Measurements from ENCODE around the gene CAMKK2.
"Not testable (repeated sequence)": the region's sequence is repeated elsewhere in the genome, so short reads cannot be mapped to it uniquely, and the experiment has no call there.

CAMKK2 gene

DNA sequence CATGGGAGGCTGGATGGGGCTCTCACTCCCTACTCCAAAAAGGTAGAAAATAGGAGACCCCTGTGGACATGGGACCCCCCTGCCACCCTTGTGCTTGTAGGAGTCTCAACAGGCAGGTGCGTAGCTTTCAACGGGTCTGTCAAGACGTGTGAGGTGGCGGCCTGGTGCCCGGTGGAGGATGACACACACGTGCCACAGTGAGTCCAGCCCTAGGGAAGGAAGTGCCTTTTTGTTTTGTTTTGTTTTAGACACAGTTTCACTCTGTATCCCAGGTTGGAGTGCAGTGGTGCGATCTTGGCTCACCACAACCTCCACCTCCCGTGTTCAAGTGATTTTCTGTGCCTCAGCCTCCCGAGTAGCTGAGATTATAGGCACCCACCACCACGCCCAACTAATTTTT is 73.7 kb downstream of the CAMKK2 start:
- DNase-seq: no peak

DNA sequence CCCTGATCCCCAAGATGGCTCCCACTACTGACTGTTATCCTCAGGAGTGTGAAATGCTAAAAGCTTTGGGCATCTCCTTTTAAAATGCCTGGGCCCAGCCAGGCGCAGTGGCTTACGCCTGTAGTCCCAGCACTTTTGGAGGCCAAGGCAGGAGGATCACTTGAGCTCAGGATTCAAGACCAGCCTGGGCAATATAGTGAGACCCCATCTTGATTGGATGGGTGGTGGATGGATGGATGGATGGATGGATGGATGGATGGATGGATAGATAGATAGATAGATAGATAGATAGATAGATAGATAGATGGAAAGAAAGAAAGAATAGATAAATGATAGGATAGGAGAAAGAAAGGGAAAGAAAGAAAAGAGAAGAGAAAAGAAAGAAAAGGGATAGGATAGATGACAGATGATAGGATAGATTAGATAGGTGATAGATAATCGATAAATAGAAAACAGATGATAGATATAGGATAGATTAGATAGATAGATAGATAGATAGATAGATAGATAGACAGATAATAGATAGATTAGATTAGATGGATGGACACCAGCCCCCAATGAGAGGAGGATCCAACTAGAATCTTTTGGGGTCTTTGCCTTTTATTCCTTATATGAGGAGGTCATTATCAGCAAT is 77.0 kb downstream of the CAMKK2 start:
- no peak for DNase-seq

DNA sequence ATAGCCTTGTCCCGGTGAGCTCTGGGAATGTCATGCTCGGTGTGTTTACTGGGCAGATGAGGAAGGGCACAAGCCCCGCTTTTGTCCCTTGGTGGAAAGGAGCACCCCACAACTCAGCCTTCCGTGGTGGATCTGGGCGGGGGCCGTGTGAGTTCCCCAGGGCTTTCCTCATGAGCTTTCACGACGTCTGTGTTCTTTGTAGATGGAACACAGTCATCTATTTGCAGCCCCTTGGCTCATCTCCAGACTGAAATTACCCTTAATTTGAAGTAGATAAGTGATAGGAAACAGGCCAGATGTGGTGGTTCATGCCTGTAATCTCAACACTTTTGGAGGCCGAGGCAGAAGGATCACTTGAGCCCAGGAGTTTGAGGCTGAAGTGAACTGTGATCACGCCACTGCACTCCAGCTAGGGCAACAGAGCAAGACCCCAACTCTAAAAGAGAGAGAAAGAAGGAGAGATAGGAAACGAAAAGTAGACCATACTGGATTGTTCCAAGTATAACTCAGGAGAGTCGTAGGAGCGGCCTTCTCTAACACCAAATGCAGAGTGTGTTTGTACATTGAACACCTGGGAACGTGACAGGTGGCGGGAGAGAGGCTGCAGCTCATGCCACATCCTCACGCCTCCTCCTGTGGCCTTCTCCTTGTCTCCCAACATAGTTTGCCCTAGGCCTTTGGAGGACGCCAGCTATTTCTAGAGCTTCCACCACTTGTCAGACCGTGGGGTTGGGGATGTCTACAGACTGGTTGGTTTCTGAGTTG is 77.7 kb downstream of the CAMKK2 start:
- no peak for DNase-seq

DNA sequence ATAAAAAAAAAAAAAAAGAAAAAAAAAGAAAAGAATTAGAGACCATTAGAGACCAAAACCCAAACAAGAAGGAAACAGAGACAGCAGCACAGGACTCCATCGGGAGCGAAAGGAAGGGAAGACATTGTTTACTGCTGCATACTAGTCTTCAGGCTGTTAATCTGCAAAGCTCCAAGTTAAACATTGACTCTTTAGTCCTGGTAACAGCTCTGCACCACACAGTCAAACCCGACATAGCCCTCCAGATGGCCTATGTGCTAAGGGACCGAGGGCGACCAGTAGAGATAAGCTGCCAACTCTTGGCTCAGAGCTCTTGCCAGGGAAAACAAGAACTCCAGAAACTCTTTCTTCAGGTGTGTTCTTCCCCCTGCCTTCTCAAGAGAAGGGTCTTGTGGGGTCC is 78.7 kb downstream of the CAMKK2 start:
- DNase-seq: no peak

DNA sequence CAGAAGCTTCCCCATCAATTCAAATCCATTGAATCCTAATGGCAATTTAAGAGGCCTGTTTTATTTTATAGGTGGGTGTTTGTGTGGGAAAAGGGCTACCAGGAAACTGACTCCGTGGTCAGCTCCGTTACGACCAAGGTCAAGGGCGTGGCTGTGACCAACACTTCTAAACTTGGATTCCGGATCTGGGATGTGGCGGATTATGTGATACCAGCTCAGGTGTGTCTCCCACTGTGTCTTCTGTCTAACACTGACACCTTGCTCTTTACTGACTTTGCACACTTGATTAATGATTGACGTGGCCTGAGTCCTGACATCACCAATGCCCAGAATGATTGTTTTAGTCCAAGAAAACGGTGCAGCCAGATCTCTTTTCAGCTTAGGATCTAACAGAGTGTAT is 79.4 kb downstream of the CAMKK2 start:
- DNase-seq: no peak

DNA sequence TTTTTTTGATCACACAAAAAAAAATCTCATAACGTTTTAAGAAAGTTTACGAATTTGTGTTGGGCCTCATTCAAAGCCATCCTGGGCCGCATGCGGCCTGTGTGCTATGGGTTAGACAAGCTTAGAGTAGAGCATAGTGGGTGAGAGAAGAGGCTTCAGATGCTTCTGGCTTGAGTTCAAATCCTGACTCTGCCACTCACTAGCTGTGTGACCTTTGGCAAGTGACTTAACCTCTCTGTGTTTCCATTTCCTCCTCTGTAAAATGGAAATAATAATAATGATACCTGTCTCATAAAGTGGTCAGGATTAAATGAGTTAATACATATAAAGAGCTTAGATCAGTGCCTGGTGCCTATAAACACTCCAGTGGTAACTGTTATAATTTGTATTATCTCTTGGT is 80.4 kb downstream of the CAMKK2 start:
- no peak for DNase-seq

DNA sequence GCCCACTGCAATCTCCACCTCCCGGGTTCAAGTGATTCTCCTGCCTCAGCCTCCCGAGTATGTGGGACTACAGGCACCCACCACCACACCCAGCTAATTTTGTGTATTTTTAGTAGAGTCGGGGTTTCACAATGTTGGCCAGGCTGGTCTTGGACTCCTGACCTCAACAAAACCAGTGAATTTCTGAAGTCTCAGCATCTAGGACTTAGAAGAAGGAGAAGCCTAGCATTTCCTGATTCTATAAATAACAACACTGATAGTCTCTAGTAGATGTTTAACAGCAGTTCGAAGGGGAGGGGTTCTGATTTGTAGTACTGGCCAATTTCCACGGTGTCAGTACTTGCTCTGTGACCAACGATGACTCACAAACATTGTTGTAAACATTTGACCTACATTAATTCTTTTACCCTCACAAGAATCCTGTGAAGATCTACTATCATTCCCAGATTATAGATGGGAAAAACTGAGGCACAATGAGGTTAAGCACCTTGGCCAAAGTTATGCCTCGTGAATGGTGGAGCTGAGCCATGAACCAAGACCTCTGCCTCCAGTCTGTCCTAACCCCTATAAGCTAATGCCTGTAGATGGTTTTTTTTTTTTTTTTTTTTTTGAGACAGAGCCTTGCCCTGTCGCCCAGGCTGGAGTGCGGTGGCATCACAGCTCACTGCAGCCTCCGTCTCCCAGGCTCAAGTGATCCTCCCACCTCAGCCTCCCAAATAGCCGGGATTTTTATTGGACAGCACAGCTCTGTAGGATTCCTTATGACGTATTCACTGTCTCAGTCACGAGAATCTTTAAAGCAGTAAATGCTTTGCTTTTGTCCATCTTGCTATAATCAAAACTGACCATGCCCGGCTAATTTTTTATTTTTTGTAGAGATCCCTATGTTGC is 81.4 kb downstream of the CAMKK2 start:
- peak; percentile 90 to 96 for DNase-seq

DNA sequence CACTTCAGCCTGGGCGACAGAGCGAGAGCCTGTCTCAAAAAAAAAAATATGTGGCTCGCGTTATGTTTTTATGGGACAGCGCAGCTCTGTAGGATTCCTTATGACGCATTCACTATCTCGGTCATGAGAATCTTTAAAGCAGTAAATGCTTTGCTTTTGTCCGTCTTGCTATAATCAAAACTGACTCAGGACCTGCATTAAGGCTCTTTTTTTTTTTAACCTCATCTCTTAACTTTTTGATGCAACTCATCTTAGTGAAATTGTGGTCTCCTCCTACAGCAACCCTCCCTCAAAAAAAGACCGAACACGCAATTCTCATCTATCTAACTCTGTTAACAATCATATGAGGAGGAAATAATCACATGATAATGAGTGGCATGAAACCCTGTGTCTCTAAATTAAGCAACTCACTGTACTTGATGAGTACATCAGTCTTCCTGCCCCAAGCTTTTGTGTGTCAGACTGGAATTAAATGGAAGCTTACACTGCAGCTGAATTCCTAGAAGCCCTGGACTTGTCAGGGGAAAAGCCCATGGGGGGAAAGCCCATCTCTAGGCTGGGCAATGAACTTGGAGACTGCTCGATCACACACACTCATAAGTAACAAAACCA is 82.2 kb downstream of the CAMKK2 start:
- peak; percentile 93 to 99 for DNase-seq

DNA sequence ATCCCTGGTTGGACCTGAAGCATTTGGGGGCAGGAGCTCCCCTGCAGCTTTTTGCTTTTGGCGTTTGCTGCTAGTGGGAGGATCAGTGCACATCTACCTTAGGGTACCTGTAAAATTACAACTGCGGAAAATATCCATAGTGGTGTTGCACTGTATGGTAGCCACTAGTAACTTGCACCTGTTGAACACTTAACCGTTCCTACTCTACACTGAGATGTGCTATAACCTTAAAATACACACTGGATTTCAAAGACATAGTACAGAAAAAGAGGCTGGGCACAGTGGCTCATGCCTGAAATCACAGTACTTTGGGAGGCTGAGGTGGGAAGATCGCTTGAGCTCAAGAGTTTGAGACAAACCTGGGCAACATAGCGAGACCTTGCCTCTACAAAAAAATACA is 83.6 kb downstream of the CAMKK2 start:
- DNase-seq: no peak

DNA sequence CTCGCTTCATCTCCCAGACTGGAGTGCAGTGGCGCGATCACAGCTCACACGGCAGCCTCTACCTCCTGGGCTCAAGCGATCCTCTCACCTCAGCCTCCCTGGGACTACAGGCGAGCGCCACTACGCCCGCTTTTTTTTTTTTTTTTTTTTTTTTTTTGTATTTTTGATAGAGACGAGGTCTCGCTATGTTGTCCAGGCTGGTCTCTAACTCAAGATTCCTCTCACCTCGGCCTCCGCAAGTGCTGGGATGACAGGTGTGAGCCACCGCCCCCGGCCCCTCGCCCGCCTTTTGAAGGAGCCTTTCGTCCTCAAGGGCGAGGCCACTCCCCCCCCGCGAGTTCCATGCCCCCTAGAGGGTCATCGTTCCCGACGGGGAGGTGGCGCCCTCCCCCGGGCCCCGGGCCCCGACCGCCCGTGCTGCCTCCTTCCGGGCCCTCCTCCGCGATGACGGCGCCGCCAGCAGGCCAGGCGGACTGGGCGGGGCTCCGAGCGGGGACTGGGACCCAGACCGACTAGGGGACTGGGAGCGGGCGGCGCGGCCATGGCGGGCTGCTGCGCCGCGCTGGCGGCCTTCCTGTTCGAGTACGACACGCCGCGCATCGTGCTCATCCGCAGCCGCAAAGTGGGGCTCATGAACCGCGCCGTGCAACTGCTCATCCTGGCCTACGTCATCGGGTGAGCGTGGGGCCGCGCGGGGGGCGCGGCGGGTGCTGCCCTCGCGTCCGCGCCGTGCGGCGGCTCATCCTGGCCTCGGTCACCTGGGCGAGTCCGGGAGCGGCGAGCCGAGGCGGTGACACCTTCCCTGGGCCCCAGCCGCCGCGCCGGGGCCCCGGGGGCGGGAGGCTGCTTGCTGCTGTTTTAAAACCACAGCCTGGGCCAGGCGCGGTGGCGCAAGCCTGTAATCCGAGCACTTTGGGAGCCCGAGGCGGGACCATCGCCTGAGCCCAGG is 86.6 kb downstream of the CAMKK2 start, which contains the start of gene P2RX4:
P2RX4 (plus strand) TSS at position 506 of the 949 bp plus-strand sequence; CDS start at position 542, 36 bp downstream.
- peak; percentile 89 to 90 for DNase-seq

DNA sequence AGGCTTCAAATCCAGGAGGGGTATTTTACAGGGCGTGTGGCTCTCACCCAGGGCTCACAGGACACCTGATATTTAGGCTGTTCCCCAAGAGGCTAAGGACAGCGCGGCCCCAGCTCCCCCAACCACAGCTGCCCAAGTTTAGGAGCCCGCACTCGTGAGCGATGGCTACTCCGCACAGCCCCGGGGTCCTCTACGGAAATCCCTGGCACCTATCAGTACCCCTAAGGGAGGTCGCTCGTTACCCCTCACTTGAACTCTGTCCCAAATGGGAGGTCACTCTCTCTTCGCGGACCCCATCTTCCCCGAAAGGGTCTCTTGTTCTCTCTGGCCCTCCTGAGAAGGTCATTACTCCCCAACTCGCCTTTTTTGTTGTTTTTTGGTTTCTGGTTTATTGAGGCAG is 87.3 kb downstream of the CAMKK2 start:
- DNase-seq: no peak

DNA sequence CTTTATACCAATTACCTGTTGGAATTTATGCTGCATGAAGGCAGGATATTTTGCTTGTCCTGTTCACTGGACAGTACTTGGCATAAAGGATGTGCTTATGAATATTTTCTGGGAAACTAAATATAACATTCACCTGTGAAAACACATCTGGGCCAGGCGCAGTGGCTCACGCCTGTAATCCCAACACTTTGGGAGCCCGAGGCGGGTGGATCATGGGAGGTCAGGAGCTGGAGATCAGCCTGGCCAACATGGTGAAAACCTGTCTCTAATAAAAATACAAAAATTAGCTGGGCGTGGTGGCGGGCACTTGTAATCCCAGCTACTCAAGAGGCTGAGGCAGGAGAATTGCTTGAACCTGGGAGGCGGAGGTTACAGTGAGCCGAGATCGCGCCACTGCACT is 87.9 kb downstream of the CAMKK2 start:
- not testable (repeated sequence) for DNase-seq

DNA sequence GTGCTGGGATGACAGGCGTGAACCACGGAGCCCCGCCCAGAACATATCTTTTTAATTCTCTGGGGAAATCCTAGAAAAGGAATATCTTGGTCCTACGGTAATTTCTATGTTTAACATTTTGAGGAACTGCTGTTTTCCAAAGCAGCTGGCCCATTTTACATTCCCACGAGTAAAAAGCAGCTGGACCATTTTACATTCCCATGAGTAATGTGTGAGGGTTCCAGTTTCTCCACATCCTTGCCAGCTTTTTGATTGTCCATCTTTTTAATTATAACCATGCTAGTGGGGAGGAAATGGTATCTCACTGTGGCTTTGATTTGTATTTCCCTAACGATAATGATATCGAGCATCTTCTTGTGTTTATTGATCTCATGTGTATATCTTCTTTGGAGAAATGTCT is 91.0 kb downstream of the CAMKK2 start:
- no peak for DNase-seq

DNA sequence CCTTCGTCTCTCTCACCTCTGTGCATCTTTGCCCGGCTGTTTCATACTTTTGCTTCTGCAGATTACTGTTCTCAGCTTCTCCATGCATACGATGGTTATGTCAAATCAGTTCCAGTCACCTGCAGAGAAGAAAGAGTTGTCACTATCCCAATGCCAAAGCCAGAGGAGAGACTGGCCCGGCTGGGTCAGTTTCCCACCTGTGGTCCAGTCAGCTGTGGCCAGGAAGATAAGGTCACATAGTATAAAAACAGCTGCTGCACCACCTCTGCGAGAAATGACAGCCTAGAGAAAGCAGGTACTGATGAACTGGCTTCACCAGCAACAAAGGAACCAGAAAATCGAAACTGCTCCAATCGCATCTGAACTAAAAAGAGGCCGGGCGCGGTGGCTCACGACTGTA is 93.0 kb downstream of the CAMKK2 start:
- no peak for DNase-seq

DNA sequence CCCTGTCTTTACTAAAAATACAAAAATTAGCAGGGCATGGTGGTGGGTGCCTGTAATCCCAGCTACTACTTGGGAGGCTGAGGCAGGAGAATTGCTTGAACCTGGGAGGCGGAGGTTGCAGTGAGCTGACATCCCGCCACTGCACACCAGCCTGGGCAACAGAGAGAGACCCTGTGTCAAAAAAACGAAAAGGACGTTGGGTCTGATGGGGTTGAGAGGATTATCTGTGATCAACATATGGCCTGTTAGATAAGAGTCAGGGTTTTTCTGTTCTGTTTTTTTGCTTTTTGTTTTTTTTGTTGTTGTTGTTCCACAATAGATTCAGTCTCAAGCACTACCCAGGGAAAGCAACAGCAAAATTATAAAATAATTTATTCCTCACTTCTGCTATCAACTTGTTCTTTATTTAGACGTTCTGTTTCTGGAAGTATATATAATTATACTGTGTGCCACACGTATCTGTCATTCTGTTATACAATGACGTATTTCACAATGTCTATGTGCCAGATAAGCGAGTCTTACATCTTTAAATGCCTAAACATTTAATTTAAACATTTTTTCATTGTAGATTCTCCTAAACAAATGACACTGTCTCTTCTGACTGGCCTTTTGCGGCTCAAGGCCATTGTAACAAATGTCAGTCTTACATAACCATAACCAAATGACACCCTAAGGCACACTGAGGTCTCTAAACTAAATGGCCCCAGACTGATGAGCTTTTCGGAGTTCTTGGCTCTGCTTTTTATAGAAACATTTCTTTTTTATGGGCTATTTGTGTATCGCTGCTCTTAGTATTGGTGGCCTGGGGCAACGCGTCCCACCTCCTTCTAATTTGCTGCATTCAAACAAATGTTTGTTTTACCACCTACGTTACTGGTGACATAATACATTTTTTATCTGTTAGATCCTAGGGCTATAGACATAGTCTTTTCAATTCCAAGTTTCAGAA is 93.8 kb downstream of the CAMKK2 start:
- DNase-seq: no peak

DNA sequence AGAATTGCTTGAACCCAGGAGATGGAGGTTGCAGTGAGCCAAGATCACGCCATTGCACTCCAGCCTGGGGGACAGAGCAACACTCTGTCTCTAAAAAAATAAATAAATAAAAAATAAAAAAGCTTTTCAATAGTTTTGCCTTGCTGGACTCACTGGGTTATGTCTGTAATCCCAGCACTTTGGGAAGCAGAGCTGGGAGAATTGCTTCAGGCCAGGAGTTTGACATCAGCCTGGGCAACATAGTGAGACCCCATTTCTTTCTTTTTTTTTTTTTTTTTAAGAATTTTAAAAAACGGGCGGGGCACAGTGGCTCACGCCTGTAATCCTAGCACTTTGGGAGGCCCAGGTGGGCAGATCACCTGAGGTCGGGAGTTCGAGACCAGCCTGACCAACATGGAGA is 95.4 kb downstream of the CAMKK2 start:
- DNase-seq: not testable (repeated sequence)

DNA sequence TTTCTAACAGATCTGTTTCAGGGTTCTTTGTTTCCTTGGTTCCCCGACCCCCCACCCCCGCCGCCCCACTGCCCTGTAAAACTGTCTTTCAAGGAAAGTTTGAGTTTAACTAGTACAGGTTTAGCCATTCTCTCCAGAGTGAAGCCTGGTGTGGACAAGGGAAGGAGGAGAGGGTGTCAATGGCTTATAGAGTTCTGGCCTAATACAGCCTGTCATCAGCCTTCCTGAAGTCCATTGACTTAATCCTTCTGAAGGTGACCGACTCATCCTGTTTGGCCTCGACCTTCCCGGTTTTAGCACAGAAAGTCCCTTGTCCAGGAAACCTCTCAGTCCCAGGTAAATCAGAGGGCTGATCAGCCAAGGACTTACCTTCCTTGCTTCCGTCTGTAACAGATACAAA is 97.6 kb downstream of the CAMKK2 start:
- DNase-seq: no peak

DNA sequence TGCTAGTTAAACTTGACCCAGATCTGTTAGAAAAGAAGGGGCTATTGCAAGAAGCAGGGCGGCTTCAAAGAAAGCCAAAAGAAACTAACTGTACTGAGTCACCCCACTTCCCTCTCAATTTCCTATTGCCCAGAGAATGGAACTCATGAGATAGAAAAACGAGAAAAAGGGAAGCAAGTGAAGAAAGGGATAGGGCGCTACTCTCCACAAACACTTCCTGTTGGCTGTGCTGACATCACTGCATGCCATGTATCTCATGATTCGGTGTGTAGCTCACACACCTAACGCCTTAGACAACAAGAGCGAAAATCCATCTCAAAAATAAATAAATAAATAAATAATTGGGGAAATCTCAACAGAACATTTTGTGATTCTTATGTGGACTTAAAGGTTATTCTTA is 99.6 kb downstream of the CAMKK2 start:
- DNase-seq: peak; percentile 89 to 96

DNA sequence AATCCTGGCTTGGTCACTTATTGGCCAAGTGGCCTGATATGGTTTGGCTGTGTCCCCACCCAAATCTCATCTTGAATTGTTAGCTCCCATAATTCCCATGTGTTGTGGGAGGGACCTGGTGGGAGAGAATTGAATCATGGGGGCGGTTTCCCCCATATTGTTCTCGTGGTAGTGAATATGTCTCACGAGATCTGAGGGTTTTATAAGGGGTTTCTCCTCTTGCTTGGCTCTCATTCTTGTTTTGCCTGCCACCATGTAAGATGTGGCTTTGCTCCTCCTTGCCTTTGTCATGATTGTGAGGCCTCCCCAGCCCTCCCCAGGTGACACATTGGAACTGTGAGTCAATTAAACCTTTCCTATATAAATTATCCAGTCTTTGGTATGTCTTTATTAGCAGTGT is 105.4 kb downstream of the CAMKK2 start:
- no peak for DNase-seq

DNA sequence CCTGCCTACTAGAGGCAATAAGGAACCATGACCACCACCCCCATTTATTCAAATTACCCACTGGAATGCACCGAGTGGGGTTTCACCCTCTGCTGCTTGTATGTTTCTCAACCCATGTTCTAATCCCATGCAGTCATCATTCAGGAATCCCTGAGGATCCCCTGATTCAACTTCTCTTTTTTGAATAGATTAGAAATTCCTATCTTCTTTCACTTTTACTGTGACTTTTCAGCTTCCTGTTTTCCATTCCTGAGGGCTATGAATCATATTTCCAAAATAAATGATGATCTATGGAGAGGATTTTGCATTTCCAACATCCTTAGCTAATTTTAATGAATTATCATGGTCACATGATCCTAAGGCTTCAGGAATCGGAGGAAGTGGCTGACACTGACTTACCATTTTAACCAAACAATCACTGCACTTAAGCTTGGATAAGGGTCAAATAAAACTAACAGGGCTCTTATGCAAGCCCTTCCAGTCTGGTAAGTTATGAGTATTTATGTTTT is 105.9 kb downstream of the CAMKK2 start:
- DNase-seq: peak; percentile 95 to 99
